Inflammatory macrophage (primary cell): ENCODE results near the gene TMEM19.
A peak's percentile ranks its signal among the peaks of the same experiment; 100 is the strongest.

Experiments
- DNase-seq, 2 donors: peaks; one replicate each; pipeline ENCODE4 v3.0.0-alpha.2; 2020 to 2022
- total RNA-seq, 18 experiments: gene quantifications; one replicate each; lab custom pipeline; 2026; ENCODE audit warnings: mixed read lengths in 6 of 18, inconsistent platforms in 2 of 18; lab: John Stamatoyannopoulos, UW

TMEM19 gene
- total RNA-seq, result 31.7 to 101 (median 56.2) reads per million in 18 experiments

- DNase-seq, result peak; percentile 94 to 97
Observed at GRCh38 chr12:71685914-71686657, at the start of gene TMEM19. Gene TMEM19, plus strand, starts transcription at chr12:71686082. Its CDS starts 599 bp downstream, at chr12:71686681.

DNA sequence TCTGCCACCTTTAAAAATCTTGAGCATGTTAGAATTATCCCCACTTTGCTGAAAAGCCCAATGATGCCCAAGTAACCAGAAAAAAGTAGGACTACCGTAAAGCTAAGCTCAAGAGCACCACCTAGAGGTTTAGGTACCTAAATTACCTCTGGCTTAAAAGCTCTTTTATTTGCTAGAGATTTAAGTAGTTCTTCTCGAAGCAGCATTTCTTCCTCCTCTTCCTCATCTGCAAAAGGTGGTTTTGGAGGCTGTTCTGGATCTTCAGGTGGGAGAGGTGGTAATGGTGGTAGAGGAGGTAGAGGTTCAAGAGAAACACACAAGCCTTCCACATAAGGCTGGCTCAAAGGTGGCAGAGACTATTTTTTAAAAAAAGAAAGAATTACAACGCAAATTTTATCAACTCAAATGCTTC is 49.2 kb upstream of the TMEM19 start:
- peak; percentile 58 to 64 for DNase-seq

DNA sequence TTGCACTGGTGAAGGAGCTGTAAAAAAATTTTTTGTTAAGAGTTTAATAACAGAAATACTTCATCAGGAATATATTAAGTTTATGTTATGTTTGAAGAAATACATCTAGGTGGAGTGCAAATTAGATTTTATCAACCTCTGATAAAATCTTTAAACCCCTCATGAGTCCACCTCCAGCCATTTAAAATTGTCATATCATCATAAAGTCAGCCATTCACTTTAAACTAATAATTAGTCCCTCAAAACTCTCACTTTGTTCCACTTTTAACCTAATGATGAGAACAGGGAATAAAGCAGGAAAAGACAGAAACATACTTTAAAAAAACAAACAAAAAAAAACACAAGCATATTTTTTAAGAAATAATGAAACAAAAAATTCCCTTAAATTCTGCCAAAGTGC is 47.4 kb upstream of the TMEM19 start:
- no peak for DNase-seq

DNA sequence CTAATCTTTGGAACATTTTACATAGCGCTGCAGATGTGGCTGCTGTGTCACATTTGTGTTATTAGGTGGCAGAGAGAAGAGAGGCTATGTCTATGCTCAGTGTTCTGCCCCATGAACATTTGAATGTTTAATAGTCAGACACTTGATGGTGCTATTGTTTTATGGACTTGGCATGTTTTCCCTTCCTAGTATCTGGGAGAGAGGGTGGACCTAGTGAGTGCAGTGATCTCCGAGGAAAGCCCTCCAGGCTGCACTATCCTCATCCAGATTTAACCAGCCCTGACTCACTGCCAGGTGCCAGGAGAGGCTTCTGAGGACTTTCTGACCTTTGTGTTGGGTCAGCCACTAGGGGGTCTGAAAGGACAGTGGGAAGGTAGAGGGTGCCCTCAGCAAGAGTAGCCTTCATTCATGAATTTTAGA is 46.5 kb upstream of the TMEM19 start:
- no peak for DNase-seq

- DNase-seq, result no peak
Observed at GRCh38 chr12:71640316-71640715, 45.6 kb upstream of the TMEM19 start.

GRCh38 chr12:71641390-71641789 is 44.5 kb upstream of the TMEM19 start:
- no peak for DNase-seq

- no peak for DNase-seq
Observed at GRCh38 chr12:71642264-71642663, 43.6 kb upstream of the TMEM19 start.

DNA sequence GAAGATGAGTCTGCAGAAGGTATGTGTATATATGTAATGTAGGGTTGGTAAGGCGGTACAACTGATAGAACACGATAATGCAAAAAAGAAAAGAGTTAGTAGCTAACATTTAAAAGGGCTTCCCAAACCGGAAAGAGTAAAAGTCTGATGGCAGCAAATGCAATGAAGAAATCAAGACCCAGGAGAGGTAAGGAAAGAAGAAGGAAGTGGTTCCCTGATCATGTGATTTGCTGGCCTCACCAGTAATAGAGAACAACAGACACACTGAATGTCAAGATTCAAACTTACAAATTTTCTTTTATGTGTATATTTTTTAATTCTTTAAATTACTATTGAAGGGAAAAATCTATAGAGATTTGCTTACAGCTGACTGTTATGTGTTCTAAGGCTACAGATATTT is 40.6 kb upstream of the TMEM19 start:
- peak; percentile 56 to 59 for DNase-seq

DNA sequence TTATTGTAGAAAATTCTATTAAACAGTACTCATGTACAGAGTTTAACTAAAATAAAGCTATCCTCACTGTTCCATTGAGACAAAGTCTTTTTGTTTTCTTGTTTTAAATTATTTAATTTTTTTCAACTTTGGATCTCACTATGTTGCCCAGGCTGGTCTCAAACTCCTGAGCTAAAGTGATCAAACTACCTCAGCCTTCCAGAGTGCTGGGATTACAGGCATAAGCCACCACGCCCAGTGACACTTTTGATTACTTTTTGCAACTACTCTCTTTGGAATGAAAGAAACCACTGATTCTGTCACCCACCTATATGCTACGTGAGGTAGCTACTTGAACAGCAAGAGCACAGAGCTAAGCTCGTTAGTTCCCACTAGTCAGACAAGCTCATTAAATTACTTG is 39.4 kb upstream of the TMEM19 start:
- DNase-seq, result no peak

DNA sequence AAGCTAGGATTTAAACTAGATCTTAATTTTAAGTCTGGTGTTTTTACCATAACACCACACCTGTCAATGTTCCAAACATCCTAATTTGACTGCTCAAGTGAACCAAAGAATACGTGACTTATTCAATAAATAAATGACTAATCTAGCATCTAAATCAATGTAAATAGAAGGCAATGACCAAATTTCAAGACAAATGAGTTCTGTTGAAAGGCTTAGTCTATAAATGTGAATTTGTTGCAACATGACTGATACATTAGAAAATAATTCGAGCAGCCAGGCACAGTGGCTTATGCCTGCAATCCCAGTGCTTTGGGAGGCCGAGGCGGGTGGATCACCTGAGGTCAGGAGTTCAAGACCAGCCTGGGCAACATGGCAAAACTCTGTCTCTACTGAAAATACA is 37.3 kb upstream of the TMEM19 start:
- DNase-seq, result no peak

- DNase-seq, result peak in 1 of 2 donors; percentile 37
Observed at GRCh38 chr12:71649401-71649800, 36.5 kb upstream of the TMEM19 start.

- DNase-seq, result no peak
Observed at GRCh38 chr12:71652656-71653055, 33.2 kb upstream of the TMEM19 start.

DNA sequence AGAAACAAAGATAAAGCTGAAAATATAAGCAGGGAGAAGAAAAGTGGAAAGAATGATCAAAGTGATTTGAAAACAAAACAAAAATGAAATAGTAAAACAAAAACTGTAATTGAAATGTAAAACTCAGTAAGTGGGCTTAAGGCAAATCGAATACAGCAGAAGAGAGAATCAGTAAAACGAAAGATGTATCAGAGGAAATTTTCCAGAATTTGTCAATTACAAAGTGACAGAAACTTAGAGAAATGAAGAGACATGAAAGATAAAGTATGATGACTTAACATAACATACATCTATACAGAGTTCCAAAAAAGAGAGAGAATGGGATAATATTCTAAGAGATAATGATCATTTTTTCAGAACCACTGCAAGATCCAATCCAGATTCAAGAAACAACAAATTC is 32.7 kb upstream of the TMEM19 start:
- DNase-seq, result no peak

GRCh38 chr12:71654200-71654599 is 31.7 kb upstream of the TMEM19 start:
- no peak for DNase-seq

GRCh38 chr12:71655495-71655894 is 30.4 kb upstream of the TMEM19 start:
- no peak for DNase-seq

- no peak for DNase-seq
Observed at GRCh38 chr12:71655907-71656306, 30.0 kb upstream of the TMEM19 start.

- DNase-seq, result no peak
Observed at GRCh38 chr12:71656740-71657139, 29.1 kb upstream of the TMEM19 start.

GRCh38 chr12:71661977-71662530 is 23.8 kb upstream of the TMEM19 start:
- no peak for DNase-seq

DNA sequence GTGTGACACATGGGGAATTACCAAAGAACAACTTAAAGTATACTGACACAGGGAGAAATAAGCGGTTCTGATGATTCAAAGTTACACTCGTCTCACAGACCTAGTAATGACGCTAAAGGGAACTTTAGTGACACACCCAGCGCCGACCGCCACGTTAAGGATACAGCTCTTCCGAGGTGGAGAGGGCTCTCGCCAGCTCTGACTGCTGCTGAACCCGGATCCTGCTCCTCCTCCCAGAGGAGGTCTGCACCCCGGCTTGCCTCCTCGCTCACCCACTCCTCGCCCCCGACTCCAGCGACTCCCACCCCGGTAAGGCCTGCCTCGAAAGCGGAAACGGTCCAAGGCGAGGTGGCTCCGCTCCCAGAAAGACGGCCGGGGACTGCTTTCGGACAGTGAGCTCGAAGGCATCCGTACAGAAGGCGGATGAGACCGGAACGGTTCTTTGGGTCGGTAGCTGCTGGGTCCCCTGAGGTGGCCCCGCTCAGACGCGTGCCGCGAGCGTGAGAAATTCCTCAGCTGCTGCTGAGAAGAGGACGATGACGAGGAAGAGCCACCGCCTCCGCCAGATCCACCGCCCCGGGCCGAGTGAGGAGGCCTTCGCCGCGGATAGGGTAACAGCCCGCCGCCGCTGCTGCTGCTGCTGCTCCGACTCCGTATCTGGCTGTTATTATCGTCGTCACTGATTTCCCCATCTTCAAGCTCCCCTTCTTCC is 22.9 kb upstream of the TMEM19 start:
- peak; percentile 78 to 79 for DNase-seq

DNA sequence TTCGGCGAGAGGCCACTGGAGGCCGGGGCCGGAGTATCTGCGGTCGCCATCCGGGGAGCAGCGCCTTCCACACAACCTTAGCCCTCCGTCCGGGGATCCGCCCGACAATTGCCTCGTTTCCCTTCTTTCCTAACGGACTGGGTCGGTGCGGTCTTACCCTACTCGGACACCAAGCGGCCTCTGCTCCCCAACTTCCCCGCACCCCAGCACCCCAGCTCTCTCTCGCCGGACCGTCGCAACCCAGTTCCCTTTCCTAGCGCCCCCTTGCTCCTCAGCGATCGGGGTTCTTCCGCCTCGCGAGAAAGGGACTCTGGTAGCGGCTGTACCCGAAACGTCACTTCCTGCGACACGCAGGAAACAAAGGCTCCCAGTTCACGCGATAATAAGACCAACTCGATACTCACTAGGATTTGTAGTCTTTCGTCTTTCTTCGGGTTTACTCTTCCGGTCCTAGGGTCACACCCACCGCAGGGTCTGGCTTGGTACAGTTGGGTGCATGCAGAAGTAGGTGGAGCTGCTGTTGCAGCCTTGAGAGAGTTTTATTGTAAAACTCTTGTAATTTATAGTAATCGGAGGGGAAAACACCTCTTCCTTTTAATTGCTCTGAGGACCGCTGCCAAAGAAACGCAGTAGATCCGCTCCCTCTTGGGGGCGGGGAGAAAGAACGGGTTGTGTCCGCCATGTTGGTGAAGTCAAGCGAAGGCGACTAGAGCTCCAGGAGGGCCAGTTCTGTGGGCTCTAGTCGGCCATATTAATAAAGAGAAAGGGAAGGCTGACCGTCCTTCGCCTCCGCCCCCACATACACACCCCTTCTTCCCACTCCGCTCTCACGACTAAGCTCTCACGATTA is 22.1 kb upstream of the TMEM19 start, which contains the start of the genes THAP2 and ZFC3H1:
Gene THAP2, plus strand, starts transcription at position 741 of the 850 bp plus-strand sequence. CDS start 209 bp downstream, outside the sequence.
Gene ZFC3H1, minus strand, starts transcription at position 288 of the 850 bp plus-strand sequence. Its CDS starts 238 bp downstream, at position 50.
- DNase-seq, result peak; percentile 99

DNA sequence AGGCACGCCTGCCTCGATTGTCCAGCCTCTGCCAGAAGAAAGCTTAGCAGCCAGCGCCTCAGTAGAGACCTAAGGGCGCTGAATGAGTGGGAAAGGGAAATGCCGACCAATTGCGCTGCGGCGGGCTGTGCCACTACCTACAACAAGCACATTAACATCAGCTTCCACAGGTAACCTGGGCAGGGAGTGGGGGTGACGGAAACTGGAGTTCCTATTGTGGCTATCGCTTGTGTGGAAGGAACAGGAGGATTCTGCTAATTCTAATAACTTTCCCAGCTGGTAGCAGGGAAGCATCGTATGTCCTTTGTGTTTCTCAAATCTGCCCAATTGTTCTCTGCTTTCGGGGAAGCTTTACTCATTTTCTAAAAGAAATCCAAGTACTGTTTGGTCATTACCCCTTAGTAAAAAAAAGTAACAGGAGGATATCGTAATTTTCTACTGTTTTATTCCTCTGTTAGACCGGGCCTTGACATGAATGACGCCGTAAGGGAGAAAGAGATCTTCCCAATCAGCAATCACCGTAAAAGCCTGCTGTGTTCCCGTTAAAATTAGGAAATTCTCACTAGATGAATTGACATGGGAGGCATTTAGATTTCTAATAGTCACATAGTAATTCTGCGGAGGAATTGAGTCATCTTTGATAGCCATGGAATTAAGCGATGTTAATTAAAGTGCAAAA is 21.3 kb upstream of the TMEM19 start:
- peak; percentile 29 to 30 for DNase-seq

GRCh38 chr12:71665090-71665463 is 20.8 kb upstream of the TMEM19 start:
- no peak for DNase-seq
